ENCODE data around the gene VPS13D.

VPS13D gene

DNA sequence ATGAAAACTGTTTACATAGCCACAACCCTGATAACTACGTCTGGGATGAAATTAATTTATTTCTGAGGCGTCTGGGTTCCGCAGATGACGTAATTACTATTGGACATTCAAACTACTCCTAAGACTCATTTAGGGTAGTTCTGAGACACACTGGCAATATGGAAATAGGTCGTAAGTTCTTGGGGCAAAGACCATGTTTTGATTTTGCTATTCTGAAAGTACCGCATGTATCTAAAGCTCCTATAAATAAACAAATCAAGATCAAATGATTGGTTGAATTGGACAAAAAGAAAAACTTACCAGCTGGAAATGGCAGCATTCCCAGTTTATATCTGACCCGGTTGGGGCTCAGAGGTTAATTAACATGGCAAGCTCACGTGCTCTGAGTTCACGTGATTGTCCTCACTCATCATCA is 313.9 kb downstream of the VPS13D start:
- no peak for DNase-seq

- no peak for DNase-seq
Measured at GRCh38 chr1:12544357-12544756, 314.5 kb downstream of the VPS13D start.

GRCh38 chr1:12544992-12545391 is 315.2 kb downstream of the VPS13D start:
- DNase-seq = no peak

GRCh38 chr1:12546771-12547585 is 317.1 kb downstream of the VPS13D start:
- DNase-seq = no peak

GRCh38 chr1:12547586-12548225 is 317.9 kb downstream of the VPS13D start:
- DNase-seq = no peak

DNA sequence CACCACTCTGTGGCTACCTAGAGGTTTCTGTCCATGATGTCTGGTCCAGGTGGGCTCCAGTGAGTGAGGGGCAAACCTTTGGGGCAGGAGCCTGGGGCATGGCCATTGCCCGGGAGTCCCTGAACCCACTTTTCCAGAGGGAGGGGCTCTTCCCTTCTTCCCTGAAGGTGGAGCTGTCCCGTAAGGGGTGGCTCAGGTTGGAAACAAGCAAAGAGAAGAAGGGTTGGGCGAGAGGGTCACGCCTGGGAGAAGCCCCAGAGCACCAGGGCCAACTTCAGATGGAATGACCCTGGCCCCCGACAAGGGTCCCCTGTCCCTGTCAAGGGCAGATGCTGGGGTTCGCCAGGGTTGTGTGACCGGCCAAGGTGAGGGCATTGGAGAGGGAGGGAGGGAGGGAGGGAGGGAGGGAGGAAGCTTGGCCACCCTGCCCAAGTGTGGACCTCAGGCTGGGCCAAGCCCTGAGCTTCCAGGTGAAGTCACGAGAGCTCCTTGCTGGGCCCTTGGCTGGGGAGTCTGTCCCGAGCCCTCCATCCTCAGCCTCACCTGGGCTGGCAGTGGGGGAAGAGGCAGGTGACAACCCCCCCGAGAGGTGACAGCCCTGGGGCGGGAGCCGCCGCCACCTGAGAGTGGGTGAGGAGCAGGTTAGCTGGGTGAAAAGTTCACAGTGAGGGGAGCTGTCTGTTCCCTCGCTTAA is 318.6 kb downstream of the VPS13D start:
- DNase-seq = no peak

- DNase-seq = no peak
Measured at GRCh38 chr1:12548973-12549459, 319.2 kb downstream of the VPS13D start.

- peak; percentile 94 for DNase-seq
Measured at GRCh38 chr1:12549460-12550349, 319.9 kb downstream of the VPS13D start.

DNA sequence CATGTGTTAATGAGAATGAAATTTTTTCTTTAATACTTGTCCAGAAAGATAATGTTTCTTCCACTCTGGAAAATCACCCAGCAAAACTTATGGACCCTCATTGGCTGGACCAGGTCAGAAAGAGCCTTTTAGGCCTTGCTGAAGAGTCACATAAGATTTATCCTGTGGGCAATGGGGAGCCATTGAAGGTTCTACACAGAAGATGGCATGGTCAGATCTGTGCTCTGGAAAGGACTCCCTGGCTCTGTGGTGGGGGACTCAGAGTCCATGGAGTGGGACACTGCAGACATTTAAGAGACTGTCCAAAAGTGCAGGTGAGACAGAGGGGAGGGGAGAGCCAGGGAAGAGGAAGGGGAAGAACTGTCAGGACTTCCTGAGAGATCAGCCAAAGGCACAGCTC is 321.8 kb downstream of the VPS13D start:
- DNase-seq = no peak

DNA sequence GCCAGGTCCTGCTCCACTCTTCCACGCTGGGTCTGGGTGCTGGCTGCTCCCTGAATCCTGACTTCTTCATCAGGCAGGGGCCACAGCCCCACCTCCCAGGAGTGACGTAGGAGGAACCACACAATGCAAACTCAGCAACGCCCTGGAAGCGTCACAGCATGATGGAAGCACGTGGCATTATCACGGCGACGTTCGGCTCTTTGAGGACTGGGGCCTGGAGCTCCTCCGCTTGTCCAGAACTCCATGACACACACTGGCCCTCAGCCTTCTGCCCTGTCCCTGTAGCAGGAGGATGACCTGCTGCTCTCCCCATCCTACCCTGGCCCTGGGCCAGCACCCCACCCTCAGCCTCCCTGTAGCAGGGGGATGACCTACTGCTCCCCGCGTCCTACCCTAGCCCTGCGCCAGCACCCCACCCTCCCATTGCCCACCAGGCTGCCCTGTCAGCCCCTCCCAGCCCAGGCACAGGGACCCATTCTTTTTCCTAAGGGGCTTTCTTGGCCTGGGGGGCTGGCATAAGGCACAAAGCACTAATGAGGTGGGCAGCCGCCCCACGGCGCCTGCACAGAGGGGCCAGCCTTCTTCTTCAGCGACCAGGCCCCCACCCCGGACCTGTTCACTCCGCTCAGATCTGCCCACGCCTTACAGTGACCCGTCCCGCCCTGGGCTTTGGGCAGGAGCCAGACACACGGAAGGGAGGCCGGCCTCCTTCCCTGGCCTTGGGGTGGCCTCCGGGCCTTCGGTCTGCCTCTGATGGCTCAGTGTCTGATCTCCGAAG is 322.5 kb downstream of the VPS13D start:
- DNase-seq = no peak

GRCh38 chr1:12552951-12553921 is 323.4 kb downstream of the VPS13D start:
- peak; percentile 23 for DNase-seq

DNA sequence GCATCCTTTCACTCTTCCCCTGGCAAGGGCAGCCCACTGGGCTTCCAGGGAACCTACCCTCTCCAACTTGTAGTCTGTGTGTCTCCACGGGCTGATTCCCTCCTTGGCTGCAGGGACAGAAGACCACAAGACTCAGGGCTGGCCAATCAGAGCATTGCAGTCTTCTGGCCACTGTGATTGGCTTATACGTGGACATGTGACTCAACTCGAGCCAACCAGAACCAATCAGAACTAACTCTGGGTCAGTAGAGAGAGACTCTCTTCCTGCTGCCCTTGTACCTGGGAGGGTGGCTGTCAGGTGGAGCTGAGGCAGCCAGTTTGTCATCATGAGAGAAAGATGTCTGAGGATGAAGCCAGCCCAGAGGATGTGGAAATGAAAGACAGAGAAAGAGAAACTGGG is 324.1 kb downstream of the VPS13D start:
- no peak for DNase-seq

GRCh38 chr1:12554521-12555305 is 324.9 kb downstream of the VPS13D start:
- no peak for DNase-seq

GRCh38 chr1:12555411-12556367 is 325.9 kb downstream of the VPS13D start:
- no peak for DNase-seq

DNA sequence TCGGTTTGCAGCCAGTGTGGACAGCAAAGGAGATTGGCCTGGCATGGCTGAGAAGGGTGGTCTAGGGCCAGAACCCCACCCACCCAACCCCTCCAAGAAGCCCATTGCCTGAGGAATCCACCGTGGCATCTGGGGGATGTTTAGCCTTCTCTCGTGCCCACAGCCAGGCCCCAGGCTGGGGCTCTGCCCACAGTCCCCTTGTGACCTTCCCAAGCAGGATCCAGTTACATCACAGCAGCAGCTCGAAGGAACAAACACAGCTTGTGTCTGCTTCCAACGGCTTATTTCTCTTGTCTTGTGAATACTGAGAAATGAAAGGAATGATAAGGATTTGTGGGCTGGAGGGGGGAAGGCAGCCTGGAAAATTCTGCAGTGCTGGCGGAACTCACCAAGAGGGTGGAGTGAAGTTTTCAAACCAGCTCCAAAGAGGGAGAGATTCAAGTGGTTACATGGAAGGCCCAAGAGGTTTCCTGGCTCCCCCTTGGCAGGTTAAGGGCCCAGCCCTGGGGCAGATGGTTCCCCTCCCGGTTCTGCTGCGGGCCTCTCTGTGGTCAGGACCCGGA is 326.6 kb downstream of the VPS13D start:
- DNase-seq = peak; percentile 94

DNA sequence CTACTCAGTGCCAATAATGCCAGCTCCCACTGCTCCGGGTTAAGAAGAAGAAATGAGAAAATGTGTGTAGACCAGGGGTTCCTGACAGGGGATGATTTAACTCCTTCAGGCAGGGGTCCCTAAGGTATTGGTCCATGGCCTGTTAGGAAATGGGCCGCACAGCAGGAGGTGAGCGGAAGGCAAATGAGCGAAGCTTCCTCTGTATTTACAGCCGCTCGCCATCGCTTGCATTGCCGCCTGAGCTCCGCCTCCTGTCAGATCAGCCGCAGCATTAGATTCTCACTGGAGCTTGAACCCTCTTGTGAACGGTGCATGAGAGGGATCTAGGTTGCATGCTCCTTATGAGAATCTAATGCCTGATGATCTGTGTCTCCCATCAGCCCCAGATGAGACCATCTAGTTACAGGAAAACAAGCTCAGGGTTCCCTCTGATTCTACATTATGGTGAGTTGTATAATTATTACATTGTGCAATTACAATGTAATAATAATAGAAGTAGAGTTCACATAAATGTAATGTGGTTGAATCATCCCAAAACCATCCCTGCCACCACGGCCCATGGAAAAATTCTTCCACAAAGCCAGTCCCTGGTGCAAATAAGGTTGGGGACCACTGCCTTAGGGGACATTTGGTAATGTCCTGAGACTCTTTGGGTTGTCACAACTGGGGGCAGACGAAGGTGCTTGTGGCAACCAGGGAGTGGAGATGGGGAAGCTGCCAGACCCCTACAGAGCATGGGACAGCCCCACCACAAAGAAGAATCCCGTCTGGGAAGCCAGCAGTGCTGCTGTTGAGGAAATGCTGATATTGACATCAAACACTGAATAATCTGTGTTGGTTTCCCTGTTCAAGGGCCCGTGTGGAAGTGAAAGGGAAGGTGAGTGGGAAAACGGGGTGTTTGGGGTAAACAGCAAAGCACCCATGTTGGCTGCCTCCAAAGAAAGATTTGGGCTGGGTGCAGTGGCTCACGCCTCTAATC is 327.4 kb downstream of the VPS13D start:
- DNase-seq = peak; percentile 70

DNA sequence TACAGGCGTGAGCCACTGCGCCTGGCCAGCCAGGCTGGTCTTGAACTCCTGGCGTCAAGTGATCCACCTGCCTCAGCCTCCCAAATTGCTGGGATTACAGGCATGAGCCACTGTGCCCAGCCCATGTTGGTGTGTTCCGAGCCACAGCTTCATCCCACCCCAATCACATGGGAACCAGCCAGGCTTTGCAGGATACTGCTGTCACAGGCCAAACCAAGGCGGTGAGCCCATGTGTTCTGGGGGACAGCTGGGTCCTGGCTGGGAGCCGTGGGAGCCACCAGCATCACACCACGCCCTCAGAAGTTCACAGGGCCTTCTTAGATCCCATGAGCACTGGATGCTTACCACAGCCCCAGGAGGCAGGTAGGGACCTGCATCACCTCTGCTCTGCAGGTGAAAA is 331.3 kb downstream of the VPS13D start:
- DNase-seq = no peak
